ENCODE data around the gene LACTB.

Gene LACTB

GRCh38 chr15:63133786-63134185 lies 12.1 kb downstream of the LACTB start:
- no peak for DNase-seq

GRCh38 chr15:63134245-63134985 lies 12.8 kb downstream of the LACTB start:
- DNase-seq = no peak

- DNase-seq = no peak
Measured at GRCh38 chr15:63135281-63135680, 13.6 kb downstream of the LACTB start.

GRCh38 chr15:63135804-63136203 lies 14.1 kb downstream of the LACTB start:
- no peak for DNase-seq

- no peak for DNase-seq
Measured at GRCh38 chr15:63136742-63137141, 15.1 kb downstream of the LACTB start.

- DNase-seq = no peak
Measured at GRCh38 chr15:63140936-63141335, 19.3 kb downstream of the LACTB start.

GRCh38 chr15:63145426-63145825 lies 23.8 kb downstream of the LACTB start:
- DNase-seq = no peak

- no peak for DNase-seq
Measured at GRCh38 chr15:63146684-63147083, 25.0 kb downstream of the LACTB start.

- no peak for DNase-seq
Measured at GRCh38 chr15:63151665-63152064, 30.0 kb downstream of the LACTB start.

GRCh38 chr15:63155486-63155885 lies 33.8 kb downstream of the LACTB start:
- no peak for DNase-seq

- no peak for DNase-seq
Measured at GRCh38 chr15:63156086-63156710, 34.5 kb downstream of the LACTB start.

- DNase-seq = no peak
Measured at GRCh38 chr15:63156755-63157117, 35.1 kb downstream of the LACTB start.

- DNase-seq = peak; percentile 45
Measured at GRCh38 chr15:63157118-63157843, 35.6 kb downstream of the LACTB start, which contains the start of gene RPS27L. TSS of gene RPS27L (minus strand) at chr15:63157477. CDS start at chr15:63157405, 72 bp downstream.

GRCh38 chr15:63157891-63158431 lies 36.3 kb downstream of the LACTB start:
- no peak for DNase-seq

GRCh38 chr15:63160638-63161037 lies 39.0 kb downstream of the LACTB start:
- DNase-seq = no peak

GRCh38 chr15:63163217-63163616 lies 41.6 kb downstream of the LACTB start:
- DNase-seq = no peak

- DNase-seq = no peak
Measured at GRCh38 chr15:63165166-63165859, 43.7 kb downstream of the LACTB start.

GRCh38 chr15:63166219-63166618 lies 44.6 kb downstream of the LACTB start:
- DNase-seq = no peak

GRCh38 chr15:63169788-63170187 lies 48.1 kb downstream of the LACTB start:
- DNase-seq = no peak

GRCh38 chr15:63172376-63172775 lies 50.7 kb downstream of the LACTB start:
- no peak for DNase-seq

GRCh38 chr15:63172851-63173451 lies 51.3 kb downstream of the LACTB start:
- DNase-seq = no peak

- DNase-seq = no peak
Measured at GRCh38 chr15:63176302-63176701, 54.6 kb downstream of the LACTB start.

GRCh38 chr15:63178034-63178433 lies 56.4 kb downstream of the LACTB start:
- no peak for DNase-seq

Measured in NCI-H2029 (cell line).